ENCODE data around the gene UBL4A. TPM values are rescaled to one million over a fixed set of nuclear protein-coding genes. Genes with fewer than 3 reads are reported as not detected.

Gene UBL4A
- total RNA-seq, 3 donors from 2014 or later (not counting 1 experiment from before 2014, with no cell fraction given), result 11.7 to 22.4 (median 17.6) TPM

- TF ChIP-seq, protein P1, sequence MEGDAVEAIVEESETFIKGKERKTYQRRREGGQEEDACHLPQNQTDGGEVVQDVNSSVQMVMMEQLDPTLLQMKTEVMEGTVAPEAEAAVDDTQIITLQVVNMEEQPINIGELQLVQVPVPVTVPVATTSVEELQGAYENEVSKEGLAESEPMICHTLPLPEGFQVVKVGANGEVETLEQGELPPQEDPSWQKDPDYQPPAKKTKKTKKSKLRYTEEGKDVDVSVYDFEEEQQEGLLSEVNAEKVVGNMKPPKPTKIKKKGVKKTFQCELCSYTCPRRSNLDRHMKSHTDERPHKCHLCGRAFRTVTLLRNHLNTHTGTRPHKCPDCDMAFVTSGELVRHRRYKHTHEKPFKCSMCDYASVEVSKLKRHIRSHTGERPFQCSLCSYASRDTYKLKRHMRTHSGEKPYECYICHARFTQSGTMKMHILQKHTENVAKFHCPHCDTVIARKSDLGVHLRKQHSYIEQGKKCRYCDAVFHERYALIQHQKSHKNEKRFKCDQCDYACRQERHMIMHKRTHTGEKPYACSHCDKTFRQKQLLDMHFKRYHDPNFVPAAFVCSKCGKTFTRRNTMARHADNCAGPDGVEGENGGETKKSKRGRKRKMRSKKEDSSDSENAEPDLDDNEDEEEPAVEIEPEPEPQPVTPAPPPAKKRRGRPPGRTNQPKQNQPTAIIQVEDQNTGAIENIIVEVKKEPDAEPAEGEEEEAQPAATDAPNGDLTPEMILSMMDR (IDR thresholded peaks at IDR 0.05), result no peak
- H3K4me1 ChIP-seq (ENCODE audit: control insufficient read depth, insufficient read depth, low read length), result peaks cover 3% of the 10 kb centered on the region
- no peak overlapping the region for H3K4me3 ChIP-seq (ENCODE audit: low read length)
- intact Hi-C loops (cut with micrococcal nuclease), result no loop called here
- Mint-ChIP-seq H3K36me3 (no peaks in the 10 kb centered on the region), H3K4me3 (no peak overlapping the region), H3K4me1 (no peaks in the 10 kb centered on the region), H3K27ac (no peak overlapping the region), H3K27me3 (ENCODE audit: low read depth in 2 of 2) (no peaks in the 10 kb centered on the region), H3K9me3 (no peaks in the 10 kb centered on the region)
- DNase-seq (no peak), ATAC-seq (no peak)
- no peaks in the 10 kb centered on the region for H3K27me3 ChIP-seq (ENCODE audit: control insufficient read depth, insufficient read depth, low read length)
- WGBS (ENCODE audit: insufficient coverage), result 86% methylated on average over 27 of the region's 28 CpGs
- no peaks in the 10 kb centered on the region for H3K9me3 ChIP-seq (ENCODE audit: control insufficient read depth, insufficient read depth, low read length)
- peaks cover 7% of the 10 kb centered on the region for H3K36me3 ChIP-seq (ENCODE audit: control insufficient read depth, insufficient read depth, low read length)
- H3K27ac ChIP-seq (ENCODE audit: low read length), result no peak overlapping the region
Observed at GRCh38 chrX:154472685-154473632, 13.5 kb downstream of the UBL4A start.

DNA sequence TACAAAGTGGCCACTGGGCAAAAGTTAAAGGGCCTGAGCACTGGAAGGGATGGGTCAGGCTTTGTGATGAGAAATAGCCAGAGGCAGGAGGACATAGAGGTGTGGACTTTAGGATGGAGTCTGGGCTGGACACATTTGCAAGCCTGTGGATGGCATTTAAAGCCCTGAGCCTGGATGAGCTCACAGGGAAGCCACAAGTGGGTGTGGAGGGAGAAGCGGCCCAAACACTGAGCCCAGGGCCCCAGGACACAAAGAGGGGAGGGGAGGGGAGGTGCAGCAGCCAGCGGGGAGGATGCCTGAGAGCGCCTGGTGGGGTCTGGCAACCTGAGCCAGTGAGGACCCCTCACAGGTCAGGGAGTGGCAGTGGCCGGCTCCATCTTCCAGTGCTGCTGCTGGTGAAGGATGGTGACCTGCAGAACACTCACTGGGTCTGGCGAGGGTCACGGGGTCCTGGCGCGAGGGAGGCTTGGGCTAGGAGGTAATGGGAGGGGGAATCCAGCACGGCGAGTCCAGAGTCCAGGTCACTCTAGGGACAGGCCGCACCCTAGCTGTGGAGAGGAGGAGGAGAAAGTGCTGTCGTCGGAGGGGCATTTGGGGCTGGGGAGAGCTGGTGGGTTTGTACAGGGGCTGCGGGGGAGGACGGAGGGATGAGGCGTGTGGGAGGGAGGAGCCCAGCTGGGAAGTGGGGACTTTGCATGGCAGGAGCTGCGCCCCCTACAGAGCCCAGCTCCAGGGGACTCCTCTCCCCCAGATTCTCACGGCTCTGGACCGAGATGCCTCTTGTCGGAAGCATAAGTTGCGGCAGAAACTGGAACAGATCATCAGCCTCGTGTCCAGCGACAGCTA is 14.4 kb downstream of the UBL4A start:
- intact Hi-C loops (cut with micrococcal nuclease), result no loop called here
- Histone ChIP-seq H3K4me3 (ENCODE audit: low read length) (no peak overlapping the region), H3K4me1 (ENCODE audit: control insufficient read depth, insufficient read depth, low read length) (no peaks in the 10 kb centered on the region), H3K9me3 (ENCODE audit: control insufficient read depth, insufficient read depth, low read length) (no peaks in the 10 kb centered on the region), H3K27ac (ENCODE audit: low read length) (no peak overlapping the region), H3K27me3 (ENCODE audit: control insufficient read depth, insufficient read depth, low read length) (no peaks in the 10 kb centered on the region), H3K36me3 (ENCODE audit: control insufficient read depth, insufficient read depth, low read length) (peaks cover 10% of the 10 kb centered on the region)
- H3K9me3 Mint-ChIP-seq, result no peaks in the 10 kb centered on the region
- TF ChIP-seq, protein P1 (IDR thresholded peaks at IDR 0.05), result no peak
- DNase-seq (no peak), ATAC-seq (no peak)
- H3K4me1 Mint-ChIP-seq, result no peaks in the 10 kb centered on the region
- WGBS (ENCODE audit: insufficient coverage), result 94% methylated on average over 22 of the region's 23 CpGs
- H3K36me3 Mint-ChIP-seq, result no peaks in the 10 kb centered on the region
- no peaks in the 10 kb centered on the region for H3K27me3 Mint-ChIP-seq (ENCODE audit: low read depth in 2 of 2)
- H3K27ac Mint-ChIP-seq, result no peak overlapping the region
- no peak overlapping the region for H3K4me3 Mint-ChIP-seq

GRCh38 chrX:154470914-154471568 is 15.4 kb downstream of the UBL4A start:
- no peaks in the 10 kb centered on the region for H3K4me1 ChIP-seq (ENCODE audit: control insufficient read depth, insufficient read depth, low read length)
- ATAC-seq (no peak), DNase-seq (no peak)
- H3K4me3 ChIP-seq (ENCODE audit: low read length), result no peak overlapping the region
- WGBS (ENCODE audit: insufficient coverage), result 91% methylated on average over 23 of the region's 23 CpGs
- Mint-ChIP-seq H3K4me1 (no peaks in the 10 kb centered on the region), H3K27me3 (ENCODE audit: low read depth in 2 of 2) (no peaks in the 10 kb centered on the region), H3K27ac (no peak overlapping the region), H3K36me3 (no peaks in the 10 kb centered on the region), H3K4me3 (no peak overlapping the region), H3K9me3 (no peaks in the 10 kb centered on the region)
- intact Hi-C loops (cut with micrococcal nuclease), result no loop called here
- peaks cover 16% of the 10 kb centered on the region for H3K36me3 ChIP-seq (ENCODE audit: control insufficient read depth, insufficient read depth, low read length)
- TF ChIP-seq, protein P1 (IDR thresholded peaks at IDR 0.05), result no peak
- no peak overlapping the region for H3K27ac ChIP-seq (ENCODE audit: low read length)
- no peaks in the 10 kb centered on the region for H3K27me3 ChIP-seq (ENCODE audit: control insufficient read depth, insufficient read depth, low read length)
- H3K9me3 ChIP-seq (ENCODE audit: control insufficient read depth, insufficient read depth, low read length), result no peaks in the 10 kb centered on the region
